SH-SY5Y (cell line): Measurements from ENCODE around the gene LHX5.

ENCODE experiments used
- GATA2 ChIP-seq: IDR thresholded peaks from 2 replicates; pipeline ENCODE4 v1.6.1; 2011; ENCODE audit warnings: mild to moderate bottlenecking, low read depth, low read length
- GATA3 ChIP-seq: IDR thresholded peaks from 2 replicates; pipeline ENCODE4 v1.6.1; 2011; ENCODE audit warnings: low read depth, mild to moderate bottlenecking, low read length, moderate library complexity

DNA sequence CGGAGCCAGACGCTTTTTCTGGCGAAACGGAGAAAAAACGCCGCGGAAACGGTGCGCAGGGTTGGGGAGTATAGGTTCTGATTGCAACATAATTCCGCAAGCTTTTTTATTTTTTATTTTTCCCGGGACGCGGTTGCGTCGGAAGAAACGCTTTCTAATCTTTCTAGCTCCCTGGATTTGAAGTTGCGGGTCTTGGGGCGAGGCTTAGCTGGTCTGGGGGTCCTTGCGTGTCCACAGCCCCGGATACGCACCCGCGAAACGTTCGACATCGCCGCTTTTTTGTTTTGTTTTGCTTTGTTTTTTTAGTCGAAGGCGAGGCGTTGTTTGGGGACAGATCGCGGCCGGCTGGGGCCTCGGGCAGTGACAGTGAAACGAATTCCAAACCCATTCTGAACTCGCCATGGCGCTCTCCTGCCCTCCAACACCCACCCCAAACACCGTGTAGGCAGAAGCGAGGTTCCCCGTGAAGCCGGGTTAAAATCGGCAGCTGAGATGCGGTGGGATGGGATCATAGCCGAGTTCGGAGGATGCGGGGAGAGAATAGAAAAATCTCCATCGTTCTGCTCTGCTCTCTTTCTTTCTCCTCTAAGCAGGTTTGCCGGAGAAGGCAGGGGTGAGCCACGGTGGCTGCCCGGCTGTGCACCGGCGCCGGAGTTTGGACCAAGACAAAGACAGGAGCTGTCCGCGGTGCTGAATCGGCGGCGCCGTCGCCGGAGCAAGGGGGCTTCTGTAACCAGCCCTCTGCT, 8.1 kb upstream of the LHX5 start:
- TF ChIP-seq GATA2 (no peak), GATA3 (no peak)
